Activated CD8-positive, alpha-beta memory T cell treated with anti-CD3 and anti-CD28 coated beads, Interleukin-2, amount 50 U/mL, for 4 hours (primary cell): Measurements from ENCODE around the gene ACOT6.
"Not testable (repeated sequence)": the region's sequence is repeated elsewhere in the genome, so short reads cannot be mapped to it uniquely, and the experiment has no call there.

Source experiments
- DNase-seq: peaks from one replicate; pipeline ENCODE4 v3.0.0-alpha.2; 2020

ACOT6 gene

DNA sequence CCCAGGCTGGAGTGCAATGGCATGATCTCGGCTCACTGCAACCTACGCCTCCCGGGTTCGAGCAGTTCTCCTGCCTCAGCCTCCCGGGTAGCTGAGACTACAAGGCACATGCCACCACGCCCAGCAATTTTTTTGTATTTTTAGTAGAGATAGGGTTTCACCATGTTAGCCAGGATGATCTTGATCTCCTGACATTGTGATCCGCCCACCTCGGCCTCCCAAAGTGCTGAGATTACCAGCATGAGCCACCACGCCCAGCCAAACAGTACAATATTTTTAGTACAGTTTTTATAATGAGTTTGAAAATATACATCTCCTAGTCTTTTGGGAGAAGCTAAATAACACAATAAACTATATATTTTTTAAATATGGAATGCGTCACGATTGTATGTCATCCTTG, 46.9 kb downstream of the ACOT6 start:
- DNase-seq = not testable (repeated sequence)

DNA sequence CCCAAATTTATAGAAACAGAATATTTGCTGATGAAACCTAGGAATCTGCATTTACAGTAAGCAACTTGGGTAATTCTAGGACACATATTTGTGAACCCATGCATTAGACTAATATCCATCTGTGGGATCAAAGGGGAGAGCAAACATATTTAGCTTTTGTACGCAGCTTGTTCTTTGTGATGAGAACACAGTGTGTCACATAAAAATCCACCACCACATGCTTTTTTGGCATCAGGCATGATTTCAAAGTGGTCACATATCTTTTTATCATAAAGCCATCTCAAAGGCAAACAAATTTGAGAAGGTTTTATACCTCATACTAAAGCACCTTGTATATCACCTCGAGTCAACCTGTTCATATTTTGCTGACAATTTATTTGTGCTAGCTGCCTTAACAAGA, 48.2 kb downstream of the ACOT6 start:
- no peak for DNase-seq

DNA sequence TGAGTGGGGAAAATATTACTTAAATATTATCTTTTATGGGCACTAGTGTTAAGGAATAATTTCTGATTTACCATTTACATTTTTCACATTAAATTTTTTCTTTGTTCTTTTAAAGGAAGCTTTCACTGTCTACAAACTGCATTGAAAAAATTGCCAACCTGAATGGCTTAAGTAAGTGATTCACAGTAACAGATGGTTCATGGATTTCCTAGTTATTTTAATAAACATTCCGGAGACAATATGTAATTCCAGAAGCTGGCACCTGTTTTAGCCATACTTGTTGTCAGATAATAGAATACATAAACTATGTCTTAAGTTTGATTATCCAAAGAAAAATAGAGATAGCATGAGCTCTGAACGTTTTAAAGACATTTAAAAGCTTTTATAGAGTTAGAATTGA, 49.6 kb downstream of the ACOT6 start:
- no peak for DNase-seq

DNA sequence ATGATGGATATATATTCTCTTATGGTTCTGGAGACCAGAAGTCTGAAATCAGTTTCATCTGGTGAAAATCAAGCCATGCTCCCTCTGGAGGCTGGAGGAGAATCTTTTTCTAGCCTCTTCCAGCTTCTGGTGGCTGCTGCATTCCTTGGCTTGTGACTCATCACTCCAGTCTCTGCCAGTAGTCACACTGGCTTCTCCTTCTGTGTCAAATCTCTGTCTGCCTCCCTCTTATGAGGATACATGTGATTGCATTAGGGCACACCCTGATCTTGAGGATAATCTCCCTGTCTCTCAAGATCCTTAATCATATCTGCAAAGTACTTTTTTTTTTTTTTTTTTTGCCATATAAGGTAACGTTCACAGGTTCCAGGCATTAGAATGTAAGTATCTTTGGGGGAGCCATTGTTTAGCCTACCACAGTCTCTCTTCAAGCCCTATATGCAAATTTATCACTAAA, 50.2 kb downstream of the ACOT6 start:
- no peak for DNase-seq

DNA sequence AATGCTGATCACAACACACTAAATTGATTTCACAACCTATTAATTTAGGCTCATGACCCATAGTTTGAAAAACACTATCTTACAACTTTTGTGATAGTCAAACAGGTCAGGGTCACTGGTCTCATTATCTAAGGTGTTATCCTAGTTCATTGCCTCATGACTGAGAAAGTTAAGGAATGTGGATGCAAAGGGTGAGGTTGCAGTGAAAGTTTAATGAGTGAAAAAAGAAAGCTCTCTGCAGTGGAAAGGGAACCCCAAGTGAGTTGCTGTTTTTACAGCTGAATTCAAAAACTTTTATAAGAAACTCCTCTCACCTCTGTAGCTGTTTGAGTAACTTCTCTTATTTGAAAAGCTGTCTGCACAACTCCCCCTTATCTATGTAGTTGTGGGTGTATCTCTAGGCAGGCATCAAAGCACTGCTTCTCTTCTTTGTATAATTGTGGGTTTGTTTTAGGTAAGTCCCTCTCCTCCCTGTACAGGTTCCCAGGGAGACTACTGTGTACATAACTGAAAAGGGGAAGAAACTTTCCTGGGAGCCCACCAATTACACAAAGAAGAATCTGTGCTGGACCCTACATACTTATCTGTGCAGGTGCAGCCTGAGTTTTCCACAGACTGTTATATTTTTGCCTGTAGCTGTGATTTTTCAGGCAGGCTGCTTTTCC, 51.4 kb downstream of the ACOT6 start:
- no peak for DNase-seq

DNA sequence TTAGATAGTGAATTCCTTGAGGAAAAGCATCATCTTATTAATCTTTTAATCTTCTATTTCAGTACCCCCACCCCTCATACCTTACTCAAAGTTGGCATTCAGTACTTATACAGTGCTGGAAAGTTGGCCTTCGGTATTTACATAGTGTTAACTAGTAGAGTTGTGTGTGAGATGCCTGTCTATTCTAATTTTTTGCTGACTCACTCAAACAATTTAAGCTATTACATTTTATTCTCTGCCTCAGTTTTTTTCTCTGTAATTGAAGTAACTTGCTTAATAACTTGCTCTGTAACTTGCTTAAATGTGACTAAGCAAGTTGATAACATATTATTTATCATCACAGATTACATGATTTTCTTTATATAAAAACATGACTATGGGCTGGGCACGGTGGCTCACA, 52.8 kb downstream of the ACOT6 start:
- DNase-seq = no peak

DNA sequence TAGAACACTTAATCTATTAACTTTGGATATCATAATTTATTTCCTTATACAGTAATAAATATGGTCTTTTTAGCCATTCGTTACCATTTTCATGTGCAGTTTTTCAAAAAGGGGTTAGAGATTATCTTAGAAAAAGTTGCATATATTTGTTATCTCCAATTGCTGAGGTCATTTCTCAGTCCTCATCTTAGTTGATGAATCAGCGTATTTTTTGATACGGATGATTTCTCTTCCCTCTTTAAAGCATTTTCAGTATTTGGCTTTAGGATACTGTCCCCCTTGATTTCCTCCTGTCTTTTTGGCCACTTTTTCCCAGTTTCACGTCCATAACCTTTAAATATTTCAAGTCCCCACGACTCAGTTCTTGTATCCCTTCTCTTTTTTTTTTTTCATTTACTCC, 54.3 kb downstream of the ACOT6 start:
- no peak for DNase-seq

DNA sequence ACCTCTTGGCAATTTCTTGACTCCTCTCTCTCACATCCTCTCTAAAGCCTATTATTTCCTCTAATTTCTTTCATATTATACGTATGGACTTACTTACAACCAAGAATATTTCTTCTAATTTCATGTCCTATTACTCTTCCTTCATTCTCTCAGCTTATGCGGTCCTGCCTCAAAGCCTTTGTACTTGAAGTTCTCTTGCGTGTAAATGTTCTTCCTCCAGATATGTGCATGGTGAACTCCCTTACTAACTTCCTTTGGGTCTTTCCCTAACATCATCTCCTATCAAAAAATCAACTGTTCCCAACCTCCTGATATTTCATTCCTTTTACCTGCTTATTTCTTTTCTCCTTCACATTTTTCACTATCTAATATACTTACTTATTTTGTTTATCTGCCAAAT, 55.5 kb downstream of the ACOT6 start:
- no peak for DNase-seq
